HUDEP-2 (cell line): ENCODE measurements around the gene TFB2M.

Experiments used
- DNase-seq, 76 experiments: peaks; one replicate each; lab custom pipeline; 2025; ENCODE audit not compliant: unreplicated experiment in 76 of 76; lab: John Stamatoyannopoulos, UW

Gene TFB2M

GRCh38 chr1:246583448-246584185, 17.6 kb upstream of the TFB2M start:
- no peak for DNase-seq

GRCh38 chr1:246583056-246583440, 17.0 kb upstream of the TFB2M start:
- DNase-seq, result no peak

GRCh38 chr1:246582301-246583055, 16.4 kb upstream of the TFB2M start:
- DNase-seq, result no peak

GRCh38 chr1:246580497-246581370, 14.7 kb upstream of the TFB2M start:
- DNase-seq, result no peak

GRCh38 chr1:246579818-246580217, 13.8 kb upstream of the TFB2M start:
- peak in 5 of 76 experiments; percentile 10 to 24 (median 22) for DNase-seq

- peak in 3 of 76 experiments; percentile 20 to 42 (median 32) for DNase-seq
These were observed 11.7 kb upstream of the TFB2M start for GRCh38 chr1:246577720-246578106.

- peak in 1 of 76 experiments; percentile 11 for DNase-seq
These were observed 11.1 kb upstream of the TFB2M start for GRCh38 chr1:246577082-246577719.

GRCh38 chr1:246576709-246577032, 10.6 kb upstream of the TFB2M start:
- no peak for DNase-seq

- no peak for DNase-seq
These were observed 7.4 kb upstream of the TFB2M start for GRCh38 chr1:246573491-246573890.

- no peak for DNase-seq
These were observed 6.7 kb upstream of the TFB2M start for GRCh38 chr1:246572785-246573184.

GRCh38 chr1:246571953-246572352, 5.9 kb upstream of the TFB2M start:
- no peak for DNase-seq

- DNase-seq, result peak in 17 of 76 experiments; percentile 2 to 65 (median 31)
These were observed 5.2 kb upstream of the TFB2M start for GRCh38 chr1:246571309-246571708.

GRCh38 chr1:246569248-246570238, 3.5 kb upstream of the TFB2M start:
- peak in 2 of 76 experiments; percentile 2 to 15 for DNase-seq

- DNase-seq, result no peak
These were observed 1.7 kb upstream of the TFB2M start for GRCh38 chr1:246567646-246568235.

GRCh38 chr1:246566813-246567645, 968 bp upstream of the TFB2M start:
- peak in 7 of 76 experiments; percentile 3 to 41 (median 26) for DNase-seq

GRCh38 chr1:246565751-246566127, 322 bp downstream of the TFB2M start:
- DNase-seq, result peak in 2 of 76 experiments; percentile 40 to 49

GRCh38 chr1:246564839-246565750, 966 bp downstream of the TFB2M start:
- DNase-seq, result no peak
